SK-N-SH (cell line): Measurements from ENCODE around the gene CHD8. TPM values are rescaled to one million over a fixed set of nuclear protein-coding genes. Genes with fewer than 3 reads are reported as not detected.

ENCODE experiments used
- CTCF ChIA-PET: fragments of 300-600, 350-600 bp; formaldehyde crosslinking; extraction: SDS; loops from one replicate; lab custom pipeline; 2021; lab: Yijun Ruan, JAX
- POLR2A ChIA-PET: fragments of 350-600 bp; sonication (Branson Sonifier 250); formaldehyde crosslinking; extraction: SDS; loops from one replicate; lab custom pipeline; 2020; ENCODE audit warnings: antibody characterized with exemption, inconsistent platforms; lab: Yijun Ruan, JAX
- DNase-seq: peaks from one replicate; pipeline ENCODE4 v3.0.0; 2012
- H2AFZ ChIP-seq: fragments of 200-600 bp; sonication (generic); 2 replicates; pipeline ENCODE4 v1.8.1; 2016; ENCODE audit warnings: antibody characterized with exemption, mild to moderate bottlenecking, low read depth
- H3F3A ChIP-seq: fragments of 200-600 bp; sonication (generic); replicated peaks from 2 replicates; pipeline ENCODE3; 2016; ENCODE audit warnings: antibody characterized with exemption, mild to moderate bottlenecking; ENCODE audit not compliant: insufficient read depth
- H3K27ac ChIP-seq, 2 experiments: fragments of 200-500 bp in 1 of 2; fragments of 200-600 bp in 1 of 2; sonication (Bioruptor generic) in 1 of 2; sonication (generic), shearing (Covaris generic) in 1 of 2; 2 replicates each; pipeline versions ENCODE4 v1.5.1 to v1.6.1; 2014 to 2016; ENCODE audit warnings: low read depth in 2 of 2, inconsistent platforms in 1 of 2, low read length in 1 of 2, mild to moderate bottlenecking in 1 of 2, mixed read lengths in 1 of 2
- H3K27me3 ChIP-seq: fragments of 200-600 bp; sonication (generic), shearing (Covaris generic); 2 replicates; pipeline ENCODE4 v1.6.1; 2016; ENCODE audit warnings: mixed run types; ENCODE audit not compliant: insufficient read depth
- H3K36me3 ChIP-seq, 2 experiments: fragments of 200-500 bp in 1 of 2; fragments of 200-600 bp in 1 of 2; sonication (Bioruptor generic) in 1 of 2; sonication (generic) in 1 of 2; replicated peaks in 1 of 2; 2 replicates each; pipeline versions ENCODE3 to v1.5.1; 2014 to 2016; ENCODE audit warnings: low read length in 1 of 2, mild to moderate bottlenecking in 1 of 2; ENCODE audit not compliant: insufficient read depth in 2 of 2, control insufficient read depth in 1 of 2
- H3K4me1 ChIP-seq, 2 experiments: fragments of 200-500 bp in 1 of 2; fragments of 200-600 bp in 1 of 2; sonication (Bioruptor generic) in 1 of 2; sonication (generic), shearing (Covaris generic) in 1 of 2; 2 replicates each; pipeline versions ENCODE4 v1.5.1 to v1.6.1; 2014 to 2016; ENCODE audit warnings: low read depth in 1 of 2, low read length in 1 of 2, mixed run types in 1 of 2; ENCODE audit not compliant: insufficient read depth in 2 of 2, control insufficient read depth in 1 of 2
- H3K4me2 ChIP-seq: fragments of 200-600 bp; sonication (generic), shearing (Covaris generic); 2 replicates; pipeline ENCODE4 v1.6.1; 2017; ENCODE audit warnings: mixed run types
- H3K4me3 ChIP-seq, 2 experiments: fragments of 200-500 bp in 1 of 2; fragments of 200-600 bp in 1 of 2; sonication (Bioruptor generic) in 1 of 2; sonication (generic), shearing (Covaris generic) in 1 of 2; 2 replicates each; pipeline versions ENCODE4 v1.5.1 to v1.8.1; 2014 to 2016; ENCODE audit warnings: low read depth in 2 of 2, inconsistent platforms in 1 of 2, low read length in 1 of 2, mild to moderate bottlenecking in 1 of 2, mixed read lengths in 1 of 2, moderate library complexity in 1 of 2
- H3K79me2 ChIP-seq: fragments of 200-600 bp; sonication (generic); 2 replicates; pipeline ENCODE4 v1.8.1; 2017; ENCODE audit warnings: mild to moderate bottlenecking; ENCODE audit not compliant: insufficient read depth
- H3K9ac ChIP-seq: fragments of 200-600 bp; sonication (generic); 2 replicates; pipeline ENCODE4 v1.6.1; 2017; ENCODE audit warnings: mixed run types
- H3K9me2 ChIP-seq: fragments of 200-600 bp; sonication (generic); 2 replicates; pipeline ENCODE4 v1.6.1; 2017; ENCODE audit warnings: mixed run types
- H3K9me3 ChIP-seq: fragments of 200-600 bp; sonication (generic); 2 replicates; pipeline ENCODE4 v1.6.1; 2017; ENCODE audit warnings: mixed run types, mild to moderate bottlenecking, moderate library complexity
- H4K20me1 ChIP-seq: fragments of 200-600 bp; sonication (generic); 2 replicates; pipeline ENCODE4 v1.6.1; 2017; ENCODE audit warnings: mild to moderate bottlenecking, mixed run types; ENCODE audit not compliant: insufficient read depth
- ELF1 ChIP-seq: IDR thresholded peaks from 2 replicates; pipeline ENCODE4 v1.4.0; 2012
- FOSL2 ChIP-seq: IDR thresholded peaks from 2 replicates; pipeline ENCODE4 v1.4.0; 2012; ENCODE audit warnings: low read depth, mild to moderate bottlenecking, moderate library complexity, borderline replicate concordance
- FOXJ3 ChIP-seq: sonication (generic); formaldehyde crosslinking; IDR thresholded peaks from 2 replicates; pipeline ENCODE4 v1.5.1; 2020; ENCODE audit warnings: mild to moderate bottlenecking, missing genetic modification reagents
- GABPA ChIP-seq: IDR thresholded peaks from 2 replicates; pipeline ENCODE4 v1.4.0; 2012; ENCODE audit warnings: low read depth, mild to moderate bottlenecking
- JUND ChIP-seq: IDR thresholded peaks from 2 replicates; pipeline ENCODE4 v1.4.0; 2012
- MEF2A ChIP-seq: IDR thresholded peaks from 2 replicates; pipeline ENCODE4 v1.4.0; 2012; ENCODE audit warnings: low read depth, borderline replicate concordance
- MXI1 ChIP-seq: IDR thresholded peaks from 2 replicates; pipeline ENCODE4 v1.6.1; 2012; ENCODE audit warnings: mild to moderate bottlenecking, low read depth, low read length, improper control_type of control experiment
- NFIC ChIP-seq: IDR thresholded peaks from 2 replicates; pipeline ENCODE4 v1.4.0; 2012; ENCODE audit warnings: borderline replicate concordance
- RAD21 ChIP-seq: IDR thresholded peaks from 2 replicates; pipeline ENCODE4 v1.6.1; 2012; ENCODE audit warnings: mild to moderate bottlenecking, low read length
- RCOR1 ChIP-seq: fragments of 150-350 bp; IDR thresholded peaks from 2 replicates; pipeline ENCODE4 v1.6.1; 2017; ENCODE audit warnings: antibody characterized with exemption, low read length
- SIN3A ChIP-seq: IDR thresholded peaks from 2 replicates; pipeline ENCODE4 v1.6.1; 2012; ENCODE audit warnings: low read depth, mild to moderate bottlenecking, low read length, moderate library complexity, borderline replicate concordance
- TAF1 ChIP-seq: IDR thresholded peaks from 2 replicates; pipeline ENCODE4 v1.6.1; 2012; ENCODE audit warnings: low read depth, mild to moderate bottlenecking, low read length, moderate library complexity, borderline replicate concordance
- TCF12 ChIP-seq: IDR thresholded peaks from 2 replicates; pipeline ENCODE4 v1.4.0; 2012
- YY1 ChIP-seq: IDR thresholded peaks from 2 replicates; pipeline ENCODE4 v1.4.0; 2012; ENCODE audit warnings: low read depth, mild to moderate bottlenecking
- WGBS: methylation state at CpG from one replicate; pipeline ENCODE4 v1.1.6; 2017; ENCODE audit warnings: low lambda C conversion rate; 5-methylcytosine and 5-hydroxymethylcytosine counted together
- polyA plus RNA-seq, 3 experiments: library from polyadenylated mRNA; depleted of rRNA; stranded (reverse); fragments of >200 nt; gene quantifications; 2 replicates each; pipeline ENCODE4 v1.2.3, GENCODE V29; 2012
- TF ChIP-seq, protein P1 (sequence below): fragments of 150-350 bp; IDR thresholded peaks from 2 replicates; pipeline ENCODE4 v1.6.1; 2016; ENCODE audit warnings: mild to moderate bottlenecking, low read depth, low read length
- TF ChIP-seq, protein P2 (sequence below): fragments of 150-350 bp; IDR thresholded peaks from 2 replicates; pipeline ENCODE4 v1.6.1; 2017; ENCODE audit warnings: antibody characterized with exemption, low read length, low read depth, borderline replicate concordance
- TF ChIP-seq, protein P3 (sequence below): IDR thresholded peaks from 2 replicates; pipeline ENCODE4; 2012
- TF ChIP-seq, protein P4 (sequence below): IDR thresholded peaks from 2 replicates; pipeline ENCODE4 v1.4.0; 2012; ENCODE audit warnings: low read depth, borderline replicate concordance

The CHD8 gene
- polyA plus RNA-seq, 1 of the 3 experiments (the other 2 are of a cell fraction), result 25.3 TPM

DNA sequence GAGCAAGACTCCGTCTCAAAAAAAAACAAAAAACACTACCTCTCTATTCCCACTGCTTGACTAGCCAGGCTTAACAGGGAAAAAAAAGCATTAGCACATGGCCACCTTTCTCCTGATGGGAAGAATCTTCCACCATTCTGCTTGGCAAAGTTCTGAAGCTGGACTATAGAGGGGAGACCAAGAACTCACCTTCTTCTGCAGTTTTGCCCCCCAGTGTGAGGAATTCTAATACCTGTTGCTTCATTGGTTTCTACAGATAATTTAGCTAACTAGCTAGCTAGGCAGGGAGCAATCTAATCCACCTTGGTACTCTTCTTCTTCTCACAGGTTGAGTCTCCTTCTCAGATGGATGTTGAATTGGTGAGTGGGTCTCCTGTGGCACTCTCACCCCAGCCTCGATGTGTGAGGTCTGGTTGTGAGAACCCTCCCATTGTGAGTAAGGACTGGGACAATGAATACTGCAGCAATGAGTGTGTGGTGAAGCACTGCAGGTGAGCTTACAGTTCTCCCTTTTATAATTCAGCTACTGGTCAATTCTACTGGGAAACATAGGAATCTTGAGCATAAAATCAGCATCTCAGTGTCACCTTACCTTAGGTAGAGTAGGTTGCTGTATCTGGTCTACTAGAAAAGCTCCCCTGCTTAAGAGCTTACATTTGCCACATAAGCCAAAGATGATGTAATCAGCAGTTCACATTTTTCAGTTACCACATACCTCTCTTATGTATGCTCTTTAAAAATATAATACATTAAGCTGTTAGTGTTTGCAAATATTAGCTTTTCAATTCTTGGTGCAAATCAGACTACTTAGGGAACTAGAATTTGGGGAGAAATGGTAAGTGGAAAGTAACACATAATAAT, 39.2 kb upstream of the CHD8 start (continued):
- no peak for TF ChIP-seq MXI1

DNA sequence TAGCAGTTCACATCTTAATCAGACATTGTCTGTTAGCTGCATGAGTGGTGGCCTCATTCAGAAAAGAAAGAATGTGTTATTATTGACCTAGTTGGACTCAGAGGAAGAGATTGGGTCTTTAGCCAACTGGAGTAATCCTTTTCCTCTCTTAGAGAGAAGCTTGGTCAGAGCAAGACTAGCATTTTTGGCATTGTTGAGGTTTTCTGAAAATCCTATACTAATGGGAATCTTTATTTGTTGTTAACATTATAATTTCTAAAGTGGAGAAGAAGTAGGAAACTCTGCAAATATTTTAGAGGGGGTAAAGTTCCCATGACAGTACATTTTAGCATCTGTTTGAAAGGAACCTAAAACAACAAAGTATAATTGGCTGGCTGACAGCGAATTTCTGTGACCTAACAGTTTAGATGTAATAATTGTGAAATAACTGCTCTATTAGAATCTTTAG, 30.7 kb upstream of the CHD8 start:
- H3K9me3 ChIP-seq, result no peaks in the 10 kb centered on the region
- H3K79me2 ChIP-seq, result peaks cover 40% of the 10 kb centered on the region
- no peak overlapping the region for H3K9ac ChIP-seq
- H3K36me3 ChIP-seq, result peaks cover 50 to 52% of the 10 kb centered on the region in 2 experiments
- ChIA-PET CTCF (no interaction called here), POLR2A (no interaction called here)
- TF ChIP-seq MEF2A, result no peak
- H3K4me1 ChIP-seq, result no peaks in the 10 kb centered on the region
- no peaks in the 10 kb centered on the region for H3K27me3 ChIP-seq
- no peak for DNase-seq
- no peaks in the 10 kb centered on the region; the same call in 1 of the 2 replicates for H4K20me1 ChIP-seq
- H3K9me2 ChIP-seq, result no peaks in the 10 kb centered on the region
- H3K4me2 ChIP-seq, result no peak overlapping the region
- no peaks in the 10 kb centered on the region for H3F3A ChIP-seq
- no peak overlapping the region for H2AFZ ChIP-seq
- peak overlapping the region in 1 of 2 experiments; percentile 51; a peak in 2 of 4 replicates for H3K27ac ChIP-seq
- 100% methylated on average over 1 of the region's 1 CpG for WGBS
- H3K4me3 ChIP-seq, result no peak overlapping the region

DNA sequence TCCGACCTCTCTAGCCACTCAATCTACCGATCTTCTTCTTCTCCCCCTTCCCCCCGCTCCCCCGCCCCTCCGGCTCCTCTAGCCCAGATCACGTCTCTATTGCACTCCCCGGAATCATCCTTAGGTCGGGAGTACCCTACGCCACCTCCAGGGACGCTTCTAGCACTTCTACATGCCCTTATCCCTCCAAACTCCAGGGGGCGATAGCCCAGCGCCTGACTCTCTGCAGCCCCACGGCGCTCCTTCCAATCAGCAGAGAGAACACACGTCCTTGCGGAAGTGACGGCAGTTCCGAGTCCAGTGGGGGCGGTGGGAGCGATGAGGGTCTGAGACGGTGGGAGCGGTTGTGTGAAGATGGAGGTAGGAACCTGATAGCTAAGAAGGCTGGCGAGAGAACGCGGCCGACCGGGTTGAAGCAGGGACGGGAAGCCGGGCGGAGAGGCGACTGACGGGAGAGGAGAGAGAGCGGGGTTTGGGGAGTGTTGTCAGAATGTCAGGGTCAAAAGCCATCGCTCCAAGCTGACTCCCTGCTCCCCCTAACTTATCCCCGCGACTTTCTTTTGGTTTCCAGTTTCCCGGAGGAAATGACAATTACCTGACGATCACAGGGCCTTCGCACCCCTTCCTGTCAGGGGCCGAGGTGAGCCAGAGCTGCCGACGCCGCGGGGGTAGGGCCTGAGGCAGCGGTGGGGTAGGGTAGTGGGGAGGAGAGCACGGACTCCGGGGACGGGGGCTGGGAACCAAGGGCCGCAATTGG, 21.2 kb upstream of the CHD8 start, which contains the start of the genes RAB2B and TOX4:
TSS of gene RAB2B (minus strand) at position 35 of the 757 bp plus-strand sequence. CDS start 87 bp downstream, outside the sequence.
TSS of gene TOX4 (plus strand) at position 271 of the 757 bp plus-strand sequence. CDS start at position 355, 84 bp downstream.
- WGBS, result under 1% methylated on average over 49 of the region's 49 CpGs
- peak within 1 kb of the TSS; percentile 85 to 99 for H3K4me3 ChIP-seq
- peaks cover 17 to 19% of the 10 kb centered on the region in 2 experiments for H3K36me3 ChIP-seq
- no peaks in the 10 kb centered on the region for H3K9me2 ChIP-seq
- H3K79me2 ChIP-seq, result peaks cover 64% of the 10 kb centered on the region
- peak; percentile 93 for DNase-seq
- H3F3A ChIP-seq, result no peaks in the 10 kb centered on the region
- H4K20me1 ChIP-seq, result no peaks in the 10 kb centered on the region
- ChIA-PET CTCF (interaction anchor here (0.6 to 4.8 kb wide), 14 partner anchors 11 to 80 kb away, joined by 3 to 40 read pairs (median 4); partner anchors contain the start of gene CHD8), POLR2A (interaction anchor here (0.7 to 2.4 kb wide), 6 partner anchors 14 to 49 kb away, joined by 3 to 11 read pairs (median 5); partner anchors contain the start of genes CHD8, METTL3 and SALL2)
- H3K4me2 ChIP-seq, result peak within 1 kb of the TSS; percentile 96
- H3K27ac ChIP-seq, result peak within 1 kb of the TSS; percentile 78 to 86
- peaks cover 4 to 6% of the 10 kb centered on the region in 2 experiments; a peak in 2 of 4 replicates for H3K4me1 ChIP-seq
- H2AFZ ChIP-seq, result peak within 1 kb of the TSS; percentile 79
- no peaks in the 10 kb centered on the region for H3K9me3 ChIP-seq
- H3K9ac ChIP-seq, result peak within 1 kb of the TSS; percentile 87
- no peaks in the 10 kb centered on the region for H3K27me3 ChIP-seq
- TF ChIP-seq RAD21 (no peak), SIN3A (peak; percentile 55; the same call in 1 of the 2 replicates), FOXJ3 (CRISPR knock-in tag) (no peak), ELF1 (peak; percentile 86), GABPA (peak; percentile 89), TAF1 (peak; percentile 55), MXI1 (peak; percentile 71; the same call in 1 of the 2 replicates), RCOR1 (no peak), TCF12 (peak; percentile 30; the same call in 1 of the 2 replicates), NFIC (no peak), FOSL2 (no peak; the same call in 1 of the 2 replicates), JUND (no peak), YY1 (peak; percentile 48; the same call in 1 of the 2 replicates)
- TF ChIP-seq, protein P1, sequence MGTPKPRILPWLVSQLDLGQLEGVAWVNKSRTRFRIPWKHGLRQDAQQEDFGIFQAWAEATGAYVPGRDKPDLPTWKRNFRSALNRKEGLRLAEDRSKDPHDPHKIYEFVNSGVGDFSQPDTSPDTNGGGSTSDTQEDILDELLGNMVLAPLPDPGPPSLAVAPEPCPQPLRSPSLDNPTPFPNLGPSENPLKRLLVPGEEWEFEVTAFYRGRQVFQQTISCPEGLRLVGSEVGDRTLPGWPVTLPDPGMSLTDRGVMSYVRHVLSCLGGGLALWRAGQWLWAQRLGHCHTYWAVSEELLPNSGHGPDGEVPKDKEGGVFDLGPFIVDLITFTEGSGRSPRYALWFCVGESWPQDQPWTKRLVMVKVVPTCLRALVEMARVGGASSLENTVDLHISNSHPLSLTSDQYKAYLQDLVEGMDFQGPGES, result no peak
- TF ChIP-seq, protein P2, sequence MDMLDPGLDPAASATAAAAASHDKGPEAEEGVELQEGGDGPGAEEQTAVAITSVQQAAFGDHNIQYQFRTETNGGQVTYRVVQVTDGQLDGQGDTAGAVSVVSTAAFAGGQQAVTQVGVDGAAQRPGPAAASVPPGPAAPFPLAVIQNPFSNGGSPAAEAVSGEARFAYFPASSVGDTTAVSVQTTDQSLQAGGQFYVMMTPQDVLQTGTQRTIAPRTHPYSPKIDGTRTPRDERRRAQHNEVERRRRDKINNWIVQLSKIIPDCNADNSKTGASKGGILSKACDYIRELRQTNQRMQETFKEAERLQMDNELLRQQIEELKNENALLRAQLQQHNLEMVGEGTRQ, result no peak
- TF ChIP-seq, protein P3, sequence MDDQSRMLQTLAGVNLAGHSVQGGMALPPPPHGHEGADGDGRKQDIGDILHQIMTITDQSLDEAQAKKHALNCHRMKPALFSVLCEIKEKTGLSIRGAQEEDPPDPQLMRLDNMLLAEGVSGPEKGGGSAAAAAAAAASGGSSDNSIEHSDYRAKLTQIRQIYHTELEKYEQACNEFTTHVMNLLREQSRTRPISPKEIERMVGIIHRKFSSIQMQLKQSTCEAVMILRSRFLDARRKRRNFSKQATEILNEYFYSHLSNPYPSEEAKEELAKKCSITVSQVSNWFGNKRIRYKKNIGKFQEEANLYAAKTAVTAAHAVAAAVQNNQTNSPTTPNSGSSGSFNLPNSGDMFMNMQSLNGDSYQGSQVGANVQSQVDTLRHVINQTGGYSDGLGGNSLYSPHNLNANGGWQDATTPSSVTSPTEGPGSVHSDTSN, result no peak; the same call in 1 of the 2 replicates
- TF ChIP-seq, protein P4, sequence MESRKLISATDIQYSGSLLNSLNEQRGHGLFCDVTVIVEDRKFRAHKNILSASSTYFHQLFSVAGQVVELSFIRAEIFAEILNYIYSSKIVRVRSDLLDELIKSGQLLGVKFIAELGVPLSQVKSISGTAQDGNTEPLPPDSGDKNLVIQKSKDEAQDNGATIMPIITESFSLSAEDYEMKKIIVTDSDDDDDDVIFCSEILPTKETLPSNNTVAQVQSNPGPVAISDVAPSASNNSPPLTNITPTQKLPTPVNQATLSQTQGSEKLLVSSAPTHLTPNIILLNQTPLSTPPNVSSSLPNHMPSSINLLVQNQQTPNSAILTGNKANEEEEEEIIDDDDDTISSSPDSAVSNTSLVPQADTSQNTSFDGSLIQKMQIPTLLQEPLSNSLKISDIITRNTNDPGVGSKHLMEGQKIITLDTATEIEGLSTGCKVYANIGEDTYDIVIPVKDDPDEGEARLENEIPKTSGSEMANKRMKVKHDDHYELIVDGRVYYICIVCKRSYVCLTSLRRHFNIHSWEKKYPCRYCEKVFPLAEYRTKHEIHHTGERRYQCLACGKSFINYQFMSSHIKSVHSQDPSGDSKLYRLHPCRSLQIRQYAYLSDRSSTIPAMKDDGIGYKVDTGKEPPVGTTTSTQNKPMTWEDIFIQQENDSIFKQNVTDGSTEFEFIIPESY, result 0 out of 2 replicates have a peak, but pooled peaks have one; percentile 44
